Mammary epithelial cell (primary cell): ENCODE data around the gene CDK2AP2.
A peak's percentile ranks its signal among the peaks of the same experiment; 100 is the strongest.

Experiments used
- EZH2 ChIP-seq: IDR thresholded peaks from 2 replicates; pipeline ENCODE4 v1.6.1; 2012; ENCODE audit warnings: low read length, inconsistent platforms, borderline replicate concordance
- TF ChIP-seq, protein P1 (sequence below), 2 donors: IDR thresholded peaks in 1 of 2; conservative IDR thresholded peaks in 1 of 2; 2 replicates each; pipeline ENCODE4 v1.5.1; 2011 to 2012; ENCODE audit warnings: inconsistent platforms in 2 of 2, low read length in 2 of 2, mild to moderate bottlenecking in 2 of 2, control low read depth in 1 of 2, low read depth in 1 of 2; ENCODE audit not compliant: insufficient read depth in 1 of 2; ENCODE audit errors: extremely low read depth in 1 of 2

DNA sequence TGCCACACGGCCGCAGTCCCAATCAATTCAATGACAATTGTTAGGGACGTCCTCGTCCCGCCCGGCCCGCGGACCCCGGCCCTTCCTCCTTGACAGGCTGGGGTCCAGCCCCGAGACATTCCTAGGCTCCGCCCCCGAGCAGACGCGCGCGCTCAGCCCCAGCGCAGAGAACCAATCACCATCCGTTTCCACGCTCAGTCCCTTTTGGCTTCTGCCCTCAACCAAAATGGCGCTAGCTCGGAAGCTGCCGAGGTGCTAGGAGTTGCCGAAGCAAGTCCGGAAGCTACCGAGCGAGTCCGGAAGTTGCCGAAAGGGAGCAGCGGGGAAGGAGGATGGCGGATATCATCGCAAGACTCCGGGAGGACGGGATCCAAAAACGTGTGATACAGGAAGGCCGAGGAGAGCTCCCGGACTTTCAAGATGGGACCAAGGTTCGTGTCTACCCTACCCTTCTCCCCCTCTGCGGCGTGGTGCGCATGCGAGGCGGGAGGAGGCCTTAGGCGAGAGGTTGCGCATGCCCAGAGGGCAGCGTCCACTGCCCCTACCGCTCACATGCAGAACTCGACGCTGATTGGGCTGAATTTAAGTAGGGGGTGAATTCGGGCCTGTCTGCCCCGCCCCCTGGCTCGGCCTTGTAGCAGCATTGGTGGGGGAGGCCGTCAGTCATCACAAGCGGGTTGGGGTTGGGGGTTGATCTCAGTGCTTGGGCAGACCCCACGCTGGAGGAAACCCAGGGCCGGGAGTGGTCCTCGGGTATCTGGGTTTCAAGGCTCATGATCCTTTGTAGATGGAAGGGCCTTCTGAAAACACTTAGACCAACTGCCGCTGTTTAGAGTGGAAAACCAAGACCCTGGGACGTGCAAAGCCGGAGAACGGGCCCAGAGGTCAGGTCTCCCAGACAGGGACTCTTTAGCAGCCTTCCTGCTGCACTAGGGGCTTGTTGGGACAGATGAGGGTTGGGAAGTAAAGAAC lies 24.8 kb downstream of the CDK2AP2 start, which contains the start of gene AIP:
- TF ChIP-seq, protein P1, sequence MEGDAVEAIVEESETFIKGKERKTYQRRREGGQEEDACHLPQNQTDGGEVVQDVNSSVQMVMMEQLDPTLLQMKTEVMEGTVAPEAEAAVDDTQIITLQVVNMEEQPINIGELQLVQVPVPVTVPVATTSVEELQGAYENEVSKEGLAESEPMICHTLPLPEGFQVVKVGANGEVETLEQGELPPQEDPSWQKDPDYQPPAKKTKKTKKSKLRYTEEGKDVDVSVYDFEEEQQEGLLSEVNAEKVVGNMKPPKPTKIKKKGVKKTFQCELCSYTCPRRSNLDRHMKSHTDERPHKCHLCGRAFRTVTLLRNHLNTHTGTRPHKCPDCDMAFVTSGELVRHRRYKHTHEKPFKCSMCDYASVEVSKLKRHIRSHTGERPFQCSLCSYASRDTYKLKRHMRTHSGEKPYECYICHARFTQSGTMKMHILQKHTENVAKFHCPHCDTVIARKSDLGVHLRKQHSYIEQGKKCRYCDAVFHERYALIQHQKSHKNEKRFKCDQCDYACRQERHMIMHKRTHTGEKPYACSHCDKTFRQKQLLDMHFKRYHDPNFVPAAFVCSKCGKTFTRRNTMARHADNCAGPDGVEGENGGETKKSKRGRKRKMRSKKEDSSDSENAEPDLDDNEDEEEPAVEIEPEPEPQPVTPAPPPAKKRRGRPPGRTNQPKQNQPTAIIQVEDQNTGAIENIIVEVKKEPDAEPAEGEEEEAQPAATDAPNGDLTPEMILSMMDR (conservative IDR thresholded peaks at IDR 0.05 in 1 of 2, IDR thresholded peaks at IDR 0.05 in 1 of 2; ENCODE audit: extremely low read depth in 1 of 2, insufficient read depth in 1 of 2, low read depth in 1 of 2, low read length in 2 of 2), result peak; percentile 5 to 34
- TF ChIP-seq EZH2, result no peak
